ENCODE results near the gene TRAM2.

The TRAM2 gene

GRCh38 chr6:52572536-52572935 is 4.3 kb downstream of the TRAM2 start:
- no peak overlapping the region for H3K4me3 ChIP-seq (ENCODE audit: low read length)
- no peak for DNase-seq (ENCODE audit: low read depth)
- TF ChIP-seq CTCF (conservative IDR thresholded peaks at IDR 0.05; ENCODE audit: low read depth, low read length): no peak

GRCh38 chr6:52571099-52571755 is 5.6 kb downstream of the TRAM2 start:
- no peak overlapping the region for H3K4me3 ChIP-seq (ENCODE audit: low read length)
- TF ChIP-seq CTCF (conservative IDR thresholded peaks at IDR 0.05; ENCODE audit: low read depth, low read length): no peak
- peak; percentile 66 for DNase-seq (ENCODE audit: low read depth)

- DNase-seq (ENCODE audit: low read depth): no peak
- TF ChIP-seq CTCF (conservative IDR thresholded peaks at IDR 0.05; ENCODE audit: low read depth, low read length): no peak
- H3K4me3 ChIP-seq (ENCODE audit: low read length): no peak overlapping the region
Observed at GRCh38 chr6:52570291-52570700, 6.6 kb downstream of the TRAM2 start.

GRCh38 chr6:52568320-52568719 is 8.5 kb downstream of the TRAM2 start:
- H3K4me3 ChIP-seq (ENCODE audit: low read length): no peak overlapping the region
- no peak for TF ChIP-seq CTCF (conservative IDR thresholded peaks at IDR 0.05; ENCODE audit: low read depth, low read length)
- no peak for DNase-seq (ENCODE audit: low read depth)

- H3K4me3 ChIP-seq (ENCODE audit: low read length): no peak overlapping the region
- TF ChIP-seq CTCF (conservative IDR thresholded peaks at IDR 0.05; ENCODE audit: low read depth, low read length): no peak
- DNase-seq (ENCODE audit: low read depth): no peak
Observed at GRCh38 chr6:52566853-52567279, 10.0 kb downstream of the TRAM2 start.

GRCh38 chr6:52566201-52566600 is 10.7 kb downstream of the TRAM2 start:
- H3K4me3 ChIP-seq (ENCODE audit: low read length): no peak overlapping the region
- TF ChIP-seq CTCF (conservative IDR thresholded peaks at IDR 0.05; ENCODE audit: low read depth, low read length): no peak
- DNase-seq (ENCODE audit: low read depth): no peak

- no peak for TF ChIP-seq CTCF (conservative IDR thresholded peaks at IDR 0.05; ENCODE audit: low read depth, low read length)
- DNase-seq (ENCODE audit: low read depth): no peak
- H3K4me3 ChIP-seq (ENCODE audit: low read length): no peak overlapping the region
Observed at GRCh38 chr6:52564856-52565255, 12.0 kb downstream of the TRAM2 start.

All from retinal pigment epithelial cell (primary cell).